PC-9 (cell line): ENCODE measurements around the gene ATP2B3.

Source experiments
- CTCF ChIP-seq: fragments of 200-600 bp; sonication (generic); conservative IDR thresholded peaks from 2 replicates; pipeline ENCODE4 v1.6.1; 2017; ENCODE audit warnings: mixed run types, antibody characterized with exemption, mild to moderate bottlenecking, moderate library complexity
- EZH2 ChIP-seq: fragments of 200-600 bp; sonication (generic); IDR thresholded peaks from 2 replicates; pipeline ENCODE4 v1.8.0; 2017; ENCODE audit warnings: antibody characterized with exemption, low read depth

- TF ChIP-seq CTCF (no peak), EZH2 (no peak)
Observed at GRCh38 chrX:153501530-153501929, 15.9 kb upstream of the ATP2B3 start.
